Esophagus muscularis mucosa (tissue), 3 donors: ENCODE measurements around the gene KLHL8.

Experiments
- CTCF ChIP-seq, 3 experiments: fragments of 200-600 bp in 2 of 3; fragments of 450-650 bp in 1 of 3; sonication (generic) in 2 of 3; IDR thresholded peaks; one replicate each; pipeline ENCODE4 v1.5.1; 2017 to 2019; ENCODE audit warnings: antibody characterized with exemption in 3 of 3, mild to moderate bottlenecking in 2 of 3, moderate library complexity in 1 of 3
- POLR2AphosphoS5 ChIP-seq, 2 donors: sonication (generic); formaldehyde crosslinking; IDR thresholded peaks; one replicate each; pipeline ENCODE4 v1.6.1; 2017; ENCODE audit warnings: antibody characterized with exemption in 2 of 2

GRCh38 chr4:87120010-87120409 is 100.4 kb downstream of the KLHL8 start:
- TF ChIP-seq CTCF (IDR thresholded peaks at IDR 0.05) (no peak), POLR2AphosphoS5 (IDR thresholded peaks at IDR 0.05) (no peak)
